Measurements from ENCODE around the gene TXNIP. TPM values are rescaled to one million over a fixed set of nuclear protein-coding genes. Genes with fewer than 3 reads are reported as not detected.

TXNIP gene
- total RNA-seq, 1 experiment from 2014 or later: 23.2 TPM

DNA sequence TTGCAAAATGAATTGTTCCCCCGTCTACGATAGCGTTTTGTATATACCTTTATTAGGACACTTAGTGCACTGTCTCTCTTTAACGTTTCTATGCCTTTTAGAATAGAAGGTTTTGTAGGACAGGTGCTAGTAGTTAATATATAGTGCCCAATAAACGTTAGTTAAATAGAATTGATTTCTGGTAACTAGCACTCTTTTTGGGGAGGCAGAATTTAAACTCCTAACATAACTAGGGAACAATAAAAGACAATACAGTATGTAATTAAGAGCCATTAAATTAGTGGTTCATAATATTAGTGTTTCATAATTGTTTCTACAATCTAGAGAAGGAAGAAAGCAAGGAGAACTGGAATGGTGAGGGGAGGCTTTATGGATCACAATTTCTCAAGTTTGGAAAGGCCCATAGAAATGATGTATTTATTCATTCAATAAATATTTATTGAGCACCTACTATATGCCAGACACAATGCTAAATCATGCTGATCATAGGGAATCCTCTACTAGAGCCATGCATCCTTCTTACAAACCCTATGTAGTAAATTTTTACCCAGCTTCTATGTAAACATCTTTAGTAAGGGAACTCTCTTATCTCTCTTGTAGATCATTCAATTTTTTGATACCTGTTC is 31.1 kb downstream of the TXNIP start:
- no peak overlapping the region for H3K56ac ChIP-seq (ENCODE audit: insufficient read length, low read depth, low read length)
- no peak overlapping the region for H3K4ac ChIP-seq (ENCODE audit: low read depth, low read length)
- H4K91ac ChIP-seq (ENCODE audit: insufficient read length, low read depth, low read length): no peak overlapping the region
- H3K18ac ChIP-seq (ENCODE audit: insufficient read length, low read depth, low read length): no peak overlapping the region
- H4K20me1 ChIP-seq (ENCODE audit: control insufficient read depth, insufficient read depth, insufficient read length): no peaks in the 10 kb centered on the region
- no CpG with 5 or more reads among the region's 5 CpGs for WGBS (ENCODE audit: extremely low coverage, insufficient read length, low lambda C conversion rate)
- H3K9ac ChIP-seq (ENCODE audit: extremely low read depth, insufficient read length, low read length): no peak overlapping the region
- no peaks in the 10 kb centered on the region for H3K9me3 ChIP-seq (ENCODE audit: control insufficient read depth, low read depth, low read length)
- Mint-ChIP-seq H3K4me1 (peaks cover 20 to 31% of the 10 kb centered on the region in 2 experiments), H3K4me3 (peak overlapping the region; percentile 78 to 92), H3K9me3 (peaks cover 3% of the 10 kb centered on the region in 2 experiments; a peak in 3 of 5 replicates), H3K27me3 (ENCODE audit: low read depth) (peaks cover 40% of the 10 kb centered on the region), H3K27ac (no peak overlapping the region), H3K36me3 (ENCODE audit: insufficient read depth in 1 of 3, low read depth in 3 of 3) (peaks cover 0 to 2% (median 0%) of the 10 kb centered on the region in 3 experiments; a peak in 2 of 7 replicates)
- H4K5ac ChIP-seq (ENCODE audit: insufficient read length, low read depth, low read length): no peak overlapping the region
- H4K8ac ChIP-seq (replicated peaks; ENCODE audit: insufficient read length, low read depth, low read length): no peak overlapping the region
- H2AFZ ChIP-seq (ENCODE audit: low read length): no peak overlapping the region
- H2AK5ac ChIP-seq (ENCODE audit: insufficient read length, low read length): no peak overlapping the region
- peak overlapping the region; percentile 74 for H3K4me2 ChIP-seq (ENCODE audit: insufficient read depth, insufficient read length, low read length)
- no peak for DNase-seq
- peaks cover 25% of the 10 kb centered on the region for H3K23me2 ChIP-seq (ENCODE audit: insufficient read length, low read depth, low read length, poor library complexity, severe bottlenecking)
- H2BK20ac ChIP-seq (ENCODE audit: low read depth, low read length, poor library complexity, severe bottlenecking): no peak overlapping the region
- no peaks in the 10 kb centered on the region for H3K79me2 ChIP-seq (ENCODE audit: insufficient read depth, low read length)
- H3K4me1 ChIP-seq (ENCODE audit: insufficient read depth, low read length): peaks cover 2% of the 10 kb centered on the region; the same call in 1 of the 2 replicates
- H3T11ph ChIP-seq (ENCODE audit: low read length): no peak overlapping the region
- no peak overlapping the region for H2BK12ac ChIP-seq (ENCODE audit: insufficient read length, low read depth, low read length)
- TF ChIP-seq CTCF (conservative IDR thresholded peaks at IDR 0.05): no peak
- peaks cover 25% of the 10 kb centered on the region for H3K27me3 ChIP-seq (ENCODE audit: insufficient read depth, low read length)
- no peak overlapping the region for H3K27ac ChIP-seq (ENCODE audit: insufficient read length, low read depth, low read length)
- no peak overlapping the region for H2BK15ac ChIP-seq (ENCODE audit: low read depth, low read length)
- H3K23ac ChIP-seq (ENCODE audit: insufficient read length, low read depth, low read length): no peak overlapping the region
- H3K79me1 ChIP-seq (ENCODE audit: insufficient read depth, low read depth, low read length, poor library complexity, severe bottlenecking): no peaks in the 10 kb centered on the region
- no peak overlapping the region for H2BK120ac ChIP-seq (ENCODE audit: low read depth, low read length, poor library complexity, severe bottlenecking)
- H2BK5ac ChIP-seq (ENCODE audit: insufficient read length, low read length): no peak overlapping the region
- H3K14ac ChIP-seq (ENCODE audit: insufficient read depth, low read length): no peak overlapping the region

Data from H9 (cell line).